ENCODE data around the gene PTPN4.

DNA sequence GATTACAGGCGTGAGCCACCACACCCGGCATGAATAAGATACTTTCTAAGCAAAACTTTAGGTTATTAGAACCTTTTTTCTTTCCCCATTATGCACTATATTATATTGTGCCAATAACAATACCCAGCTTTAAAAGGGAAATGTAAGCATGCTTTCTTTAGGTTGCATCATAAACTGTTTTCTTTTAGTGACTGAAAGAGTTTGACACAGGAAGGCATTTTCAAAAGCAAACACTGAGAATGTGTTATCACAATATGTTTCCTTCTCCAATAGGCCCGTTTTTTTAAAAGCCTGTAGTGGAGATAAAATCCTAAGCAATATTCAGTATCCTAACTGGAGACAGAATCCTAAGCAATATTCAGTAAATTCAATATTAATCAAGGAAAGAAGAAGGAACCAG, 236.4 kb downstream of the PTPN4 start:
- TF ChIP-seq, protein P1, sequence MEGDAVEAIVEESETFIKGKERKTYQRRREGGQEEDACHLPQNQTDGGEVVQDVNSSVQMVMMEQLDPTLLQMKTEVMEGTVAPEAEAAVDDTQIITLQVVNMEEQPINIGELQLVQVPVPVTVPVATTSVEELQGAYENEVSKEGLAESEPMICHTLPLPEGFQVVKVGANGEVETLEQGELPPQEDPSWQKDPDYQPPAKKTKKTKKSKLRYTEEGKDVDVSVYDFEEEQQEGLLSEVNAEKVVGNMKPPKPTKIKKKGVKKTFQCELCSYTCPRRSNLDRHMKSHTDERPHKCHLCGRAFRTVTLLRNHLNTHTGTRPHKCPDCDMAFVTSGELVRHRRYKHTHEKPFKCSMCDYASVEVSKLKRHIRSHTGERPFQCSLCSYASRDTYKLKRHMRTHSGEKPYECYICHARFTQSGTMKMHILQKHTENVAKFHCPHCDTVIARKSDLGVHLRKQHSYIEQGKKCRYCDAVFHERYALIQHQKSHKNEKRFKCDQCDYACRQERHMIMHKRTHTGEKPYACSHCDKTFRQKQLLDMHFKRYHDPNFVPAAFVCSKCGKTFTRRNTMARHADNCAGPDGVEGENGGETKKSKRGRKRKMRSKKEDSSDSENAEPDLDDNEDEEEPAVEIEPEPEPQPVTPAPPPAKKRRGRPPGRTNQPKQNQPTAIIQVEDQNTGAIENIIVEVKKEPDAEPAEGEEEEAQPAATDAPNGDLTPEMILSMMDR (IDR thresholded peaks at IDR 0.05) = no peak
- TF ChIP-seq POLR2A (IDR thresholded peaks at IDR 0.05) = no peak

Measured in adrenal gland (tissue), 5 donors.